ENCODE measurements around the gene CGA.

The CGA gene

DNA sequence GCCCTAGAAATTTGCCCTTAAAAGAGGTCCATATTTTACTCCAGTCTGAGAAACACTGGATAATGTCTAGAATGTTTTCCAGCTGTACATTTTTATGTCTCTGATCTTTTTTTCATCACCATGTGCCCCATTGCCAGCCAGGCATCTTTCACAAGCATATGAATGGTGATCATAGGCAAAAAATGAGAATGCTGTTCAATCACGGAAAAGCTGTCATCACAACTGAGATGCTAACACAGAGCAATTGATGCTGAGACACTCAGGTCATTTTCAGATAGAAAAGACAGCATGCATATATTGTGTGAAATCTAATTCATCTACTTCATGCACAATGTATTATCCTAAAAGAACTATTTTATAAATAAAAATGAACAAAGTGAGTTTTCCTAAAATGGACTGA lies 41.6 kb downstream of the CGA start:
- Histone ChIP-seq H3K9me3 (ENCODE audit: control insufficient read depth, insufficient read depth, low read depth, low read length) (no peaks in the 10 kb centered on the region), H3K27ac (ENCODE audit: extremely low read depth, low read depth, low read length) (no peak overlapping the region), H3K4me3 (ENCODE audit: low read depth, low read length) (no peak overlapping the region), H3K4me1 (ENCODE audit: control insufficient read depth, insufficient read depth, low read length) (no peaks in the 10 kb centered on the region), H3K36me3 (ENCODE audit: control insufficient read depth in 2 of 2, insufficient read depth in 1 of 2, low read length in 2 of 2) (no peaks in the 10 kb centered on the region)
- CTCF ChIA-PET: interaction anchor here (1.1 kb wide), 1 partner anchor 25 kb away, joined by 3 read pairs; no protein-coding TSS in a partner anchor
- no peak for TF ChIP-seq GLIS2 (tag by site-specific recombination; IDR thresholded peaks at IDR 0.05)
- no peak for TF ChIP-seq ZNF558 (tag by site-specific recombination; IDR thresholded peaks at IDR 0.05)
- TF ChIP-seq ZBTB7A (tag by site-specific recombination; IDR thresholded peaks at IDR 0.05; ENCODE audit: low read depth): no peak
- no peak for TF ChIP-seq ZNF23 (tag by site-specific recombination; IDR thresholded peaks at IDR 0.05; ENCODE audit: borderline replicate concordance)
- TF ChIP-seq ZNF157 (tag by site-specific recombination; IDR thresholded peaks at IDR 0.05): no peak
- POLR2A ChIA-PET: no interaction called here

GRCh38 chr6:87049779-87050178 lies 45.1 kb downstream of the CGA start:
- no peak overlapping the region for H3K27ac ChIP-seq (ENCODE audit: extremely low read depth, low read depth, low read length)
- POLR2A ChIA-PET: no interaction called here
- CTCF ChIA-PET: interaction anchor here (0.6 to 0.9 kb wide), 3 partner anchors 21 to 1057 kb away, joined by 3 to 5 read pairs (median 4); no protein-coding TSS in a partner anchor

More at GRCh38 chr6:87049779-87050178, 45.1 kb downstream of the CGA start:
- Histone ChIP-seq H3K4me1 (ENCODE audit: control insufficient read depth, insufficient read depth, low read length) (no peaks in the 10 kb centered on the region), H3K4me3 (ENCODE audit: low read depth, low read length) (no peak overlapping the region), H3K9me3 (ENCODE audit: control insufficient read depth, insufficient read depth, low read depth, low read length) (no peaks in the 10 kb centered on the region), H3K36me3 (ENCODE audit: control insufficient read depth in 2 of 2, insufficient read depth in 1 of 2, low read length in 2 of 2) (no peaks in the 10 kb centered on the region)
- no peak for TF ChIP-seq ZNF837 (tag by site-specific recombination; IDR thresholded peaks at IDR 0.05)
- no peak for TF ChIP-seq ZFP3 (tag by site-specific recombination; IDR thresholded peaks at IDR 0.05; ENCODE audit: low read depth)
- no peak for TF ChIP-seq ZNF175 (tag by site-specific recombination; IDR thresholded peaks at IDR 0.05)
- TF ChIP-seq CTCF (tag by site-specific recombination; IDR thresholded peaks at IDR 0.05): no peak
- no peak for TF ChIP-seq ZSCAN18 (tag by site-specific recombination; IDR thresholded peaks at IDR 0.05)
- TF ChIP-seq ZNF558 (tag by site-specific recombination; IDR thresholded peaks at IDR 0.05): no peak
- no peak for TF ChIP-seq ZNF626 (tag by site-specific recombination; IDR thresholded peaks at IDR 0.05)
- TF ChIP-seq, protein P1, sequence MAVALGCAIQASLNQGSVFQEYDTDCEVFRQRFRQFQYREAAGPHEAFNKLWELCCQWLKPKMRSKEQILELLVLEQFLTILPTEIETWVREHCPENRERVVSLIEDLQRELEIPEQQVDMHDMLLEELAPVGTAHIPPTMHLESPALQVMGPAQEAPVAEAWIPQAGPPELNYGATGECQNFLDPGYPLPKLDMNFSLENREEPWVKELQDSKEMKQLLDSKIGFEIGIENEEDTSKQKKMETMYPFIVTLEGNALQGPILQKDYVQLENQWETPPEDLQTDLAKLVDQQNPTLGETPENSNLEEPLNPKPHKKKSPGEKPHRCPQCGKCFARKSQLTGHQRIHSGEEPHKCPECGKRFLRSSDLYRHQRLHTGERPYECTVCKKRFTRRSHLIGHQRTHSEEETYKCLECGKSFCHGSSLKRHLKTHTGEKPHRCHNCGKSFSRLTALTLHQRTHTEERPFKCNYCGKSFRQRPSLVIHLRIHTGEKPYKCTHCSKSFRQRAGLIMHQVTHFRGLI (tag by site-specific recombination; IDR thresholded peaks at IDR 0.05): no peak
- no peak for TF ChIP-seq HOXD13 (CRISPR knock-in tag; IDR thresholded peaks at IDR 0.05; ENCODE audit: borderline replicate concordance)
- TF ChIP-seq, protein P2, sequence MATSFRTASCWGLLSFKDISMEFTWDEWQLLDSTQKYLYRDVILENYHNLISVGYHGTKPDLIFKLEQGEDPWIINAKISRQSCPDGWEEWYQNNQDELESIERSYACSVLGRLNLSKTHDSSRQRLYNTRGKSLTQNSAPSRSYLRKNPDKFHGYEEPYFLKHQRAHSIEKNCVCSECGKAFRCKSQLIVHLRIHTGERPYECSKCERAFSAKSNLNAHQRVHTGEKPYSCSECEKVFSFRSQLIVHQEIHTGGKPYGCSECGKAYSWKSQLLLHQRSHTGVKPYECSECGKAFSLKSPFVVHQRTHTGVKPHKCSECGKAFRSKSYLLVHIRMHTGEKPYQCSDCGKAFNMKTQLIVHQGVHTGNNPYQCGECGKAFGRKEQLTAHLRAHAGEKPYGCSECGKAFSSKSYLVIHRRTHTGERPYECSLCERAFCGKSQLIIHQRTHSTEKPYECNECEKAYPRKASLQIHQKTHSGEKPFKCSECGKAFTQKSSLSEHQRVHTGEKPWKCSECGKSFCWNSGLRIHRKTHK (tag by site-specific recombination; IDR thresholded peaks at IDR 0.05): no peak
- no peak for TF ChIP-seq ZNF248 (tag by site-specific recombination; IDR thresholded peaks at IDR 0.05)
